ENCODE data around the gene GSTT2.
"Not testable (repeated sequence)": the region's sequence is repeated elsewhere in the genome, so short reads cannot be mapped to it uniquely, and the experiment has no call there.

GSTT2 gene

DNA sequence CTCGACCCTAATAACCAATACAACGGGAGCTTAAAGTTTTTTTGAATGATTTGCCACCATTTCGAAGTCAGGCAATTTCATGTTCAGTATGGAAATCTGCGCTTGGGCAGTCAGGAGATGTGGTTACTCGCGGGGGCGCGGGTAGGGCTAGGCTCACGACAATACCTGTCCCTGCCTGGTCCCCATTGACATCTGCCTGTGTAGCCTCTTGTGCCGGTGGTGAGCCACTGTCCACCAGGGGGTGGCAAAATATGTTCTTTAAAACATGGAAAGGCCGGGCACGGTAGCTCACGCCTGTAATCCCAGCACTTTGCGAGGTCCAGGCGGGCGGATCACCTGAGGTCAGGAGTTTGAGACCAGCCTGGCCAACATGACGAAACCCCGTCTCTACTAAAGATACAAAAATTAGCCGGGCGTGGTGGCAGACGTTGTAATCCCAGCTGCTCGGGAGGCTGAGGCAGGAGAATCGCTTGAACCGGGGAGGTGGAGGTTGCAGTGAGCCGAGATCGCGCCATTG lies 5.0 kb upstream of the GSTT2 start:
- not testable (repeated sequence) for DNase-seq

DNA sequence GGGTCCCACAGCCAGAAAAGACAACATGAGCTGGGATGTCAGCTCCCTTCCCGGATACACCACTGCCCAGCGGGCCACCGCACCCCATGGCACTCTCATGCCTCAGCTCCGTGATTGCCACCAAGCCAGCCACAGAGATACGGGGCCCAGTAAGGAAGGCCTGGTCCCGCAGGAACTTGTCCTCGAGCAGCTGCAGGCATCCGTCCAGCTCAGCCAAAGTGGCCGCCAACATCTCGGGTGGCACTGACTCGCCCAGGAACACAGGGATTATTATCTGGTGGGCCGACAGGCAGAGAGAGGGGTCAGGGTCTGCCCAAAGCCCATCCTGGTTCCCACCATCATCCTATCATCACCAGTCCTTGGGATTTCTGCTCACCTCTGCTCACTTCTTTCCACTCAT lies 2.6 kb upstream of the GSTT2 start:
- DNase-seq, result not testable (repeated sequence)

DNA sequence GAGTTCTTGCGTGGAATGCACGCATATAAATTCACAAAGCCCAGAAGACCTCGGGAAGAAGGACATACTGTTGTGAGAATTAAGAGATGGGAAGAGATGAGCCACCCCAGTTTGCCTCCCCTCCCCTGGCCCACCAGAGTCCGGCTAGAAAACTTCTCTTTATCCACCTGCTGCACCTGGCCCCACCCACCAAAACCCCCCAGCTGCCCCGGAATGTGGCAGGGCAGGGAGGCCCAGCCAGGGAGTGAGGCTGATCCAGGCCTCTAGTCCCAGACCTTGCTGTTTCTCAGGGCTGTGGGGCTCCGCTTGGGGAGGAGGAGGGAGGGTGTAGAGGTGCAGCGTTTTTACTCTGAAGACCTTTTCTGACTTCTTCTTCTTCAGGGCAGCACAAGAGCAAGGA lies 633 bp downstream of the GSTT2 start:
- not testable (repeated sequence) for DNase-seq

DNA sequence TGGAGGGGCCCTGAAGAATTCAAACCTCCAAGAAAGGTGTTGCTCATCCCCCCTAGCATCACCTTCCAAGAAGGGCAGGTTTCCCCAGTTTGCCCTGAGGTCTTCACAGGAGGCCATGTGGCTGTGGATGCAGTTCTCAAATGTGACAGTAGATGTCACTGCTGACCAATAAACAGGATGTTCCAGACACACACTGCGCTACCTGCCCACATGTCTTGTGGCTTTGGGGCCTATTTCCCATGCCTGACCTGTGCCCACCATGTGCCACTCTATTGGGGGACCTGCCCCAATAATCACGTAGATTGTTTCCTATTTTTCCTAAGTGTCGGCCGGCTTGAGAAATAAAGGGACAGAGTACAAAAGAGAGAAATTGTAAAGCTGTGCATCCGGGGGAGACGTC lies 4.5 kb downstream of the GSTT2 start:
- peak; percentile 25 for DNase-seq

DNA sequence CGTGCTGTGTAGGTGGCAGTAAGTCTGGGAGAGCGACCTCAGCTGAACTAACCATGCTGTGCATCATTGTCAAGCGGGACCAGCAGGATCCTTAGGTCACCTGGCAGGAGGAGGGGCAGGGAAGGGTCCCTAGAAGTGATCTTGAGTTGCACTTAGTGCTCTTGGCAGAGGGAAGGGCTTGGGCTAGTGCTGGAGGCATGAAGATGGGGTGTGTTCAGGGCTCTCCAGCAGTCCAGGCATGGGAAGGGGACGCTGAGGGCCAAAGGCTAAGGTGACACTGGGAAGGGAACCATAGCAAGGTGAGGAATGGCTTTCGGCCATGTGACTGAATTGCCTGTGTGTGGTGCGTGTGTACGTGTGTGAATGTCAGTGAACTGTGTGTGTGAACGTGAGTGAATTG lies 6.2 kb downstream of the GSTT2 start:
- not testable (repeated sequence) for DNase-seq

DNA sequence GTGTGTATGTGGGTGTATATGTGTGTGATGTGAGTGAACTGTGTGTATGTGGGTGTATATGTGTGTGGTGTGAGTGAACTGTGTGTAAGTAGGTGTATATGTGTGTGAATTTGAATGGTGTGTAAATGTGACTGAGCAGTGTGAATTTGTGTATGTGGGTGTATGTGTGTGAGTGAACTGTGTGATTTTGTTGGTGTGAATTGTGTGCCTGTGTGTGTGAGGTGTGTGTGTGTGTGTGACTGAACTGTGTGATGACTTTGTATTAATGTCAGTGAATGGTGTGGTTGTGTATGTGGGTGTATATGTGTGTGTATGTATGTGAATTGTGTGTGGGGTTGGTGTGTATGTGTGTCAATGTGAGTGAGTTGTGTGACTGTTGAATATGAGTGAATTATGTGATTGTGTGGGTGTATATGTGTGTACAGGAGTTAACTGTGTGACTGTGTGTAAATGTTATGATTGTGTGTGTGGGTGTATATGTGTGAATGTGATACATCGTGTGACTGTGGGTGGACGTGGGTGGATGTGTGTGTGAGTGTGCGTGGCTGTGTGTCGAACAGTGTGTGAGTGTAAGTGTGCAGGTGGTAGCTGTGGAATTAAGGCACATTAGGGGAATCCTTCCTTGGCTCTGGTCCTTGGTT lies 6.7 kb downstream of the GSTT2 start:
- DNase-seq, result not testable (repeated sequence)

DNA sequence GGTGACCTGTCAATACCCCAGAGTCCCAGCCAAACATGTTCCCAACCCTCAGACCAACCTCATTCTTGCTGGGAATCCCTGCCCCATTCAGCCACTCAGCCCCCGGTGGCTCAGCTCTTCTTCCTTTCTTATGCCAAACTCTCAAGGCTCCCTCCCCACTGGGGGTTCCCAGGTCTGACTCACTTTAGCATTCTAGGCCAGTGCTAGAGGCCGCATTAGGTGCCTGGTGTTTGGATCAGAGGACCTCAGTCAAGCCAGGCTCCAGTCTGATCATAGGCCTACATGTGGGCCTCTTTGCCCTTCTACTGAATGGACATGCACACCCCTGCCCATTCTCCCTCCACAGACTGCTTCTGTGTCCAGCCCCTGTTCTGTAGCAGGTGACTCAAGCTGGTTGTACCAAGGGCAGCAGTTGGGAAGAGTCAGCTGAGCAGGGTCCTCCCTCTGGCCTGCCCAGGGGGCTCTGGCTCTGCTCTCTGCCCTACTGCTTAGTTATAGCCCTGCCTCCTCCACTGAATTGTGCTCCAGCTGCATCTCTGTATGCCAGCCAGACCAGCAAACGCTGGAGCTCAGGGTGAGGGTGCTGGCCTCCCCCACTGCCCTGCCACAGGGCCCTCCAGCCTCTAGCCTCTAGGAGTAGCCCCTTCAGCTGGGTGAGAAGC lies 9.8 kb downstream of the GSTT2 start:
- DNase-seq, result not testable (repeated sequence)

DNA sequence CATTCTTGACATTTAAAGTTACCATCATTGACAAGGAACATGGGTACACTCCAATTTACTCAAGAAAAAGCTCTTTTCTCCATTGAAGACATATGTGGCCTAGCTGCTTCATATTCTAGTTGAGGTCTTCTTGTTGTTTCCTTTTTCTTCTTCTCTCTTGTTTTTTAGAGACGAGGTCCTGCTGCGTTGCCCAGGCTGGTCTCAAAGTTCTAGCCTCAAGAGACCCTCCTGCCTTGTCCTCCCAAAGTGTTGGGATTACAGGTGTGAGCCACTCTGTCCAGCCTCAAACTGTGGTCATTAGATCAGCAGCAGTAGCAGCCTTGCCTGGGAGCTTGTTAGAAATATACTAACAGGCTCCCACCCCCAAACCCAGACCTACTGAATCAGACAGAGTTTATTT lies 13.1 kb downstream of the GSTT2 start:
- DNase-seq, result not testable (repeated sequence)

DNA sequence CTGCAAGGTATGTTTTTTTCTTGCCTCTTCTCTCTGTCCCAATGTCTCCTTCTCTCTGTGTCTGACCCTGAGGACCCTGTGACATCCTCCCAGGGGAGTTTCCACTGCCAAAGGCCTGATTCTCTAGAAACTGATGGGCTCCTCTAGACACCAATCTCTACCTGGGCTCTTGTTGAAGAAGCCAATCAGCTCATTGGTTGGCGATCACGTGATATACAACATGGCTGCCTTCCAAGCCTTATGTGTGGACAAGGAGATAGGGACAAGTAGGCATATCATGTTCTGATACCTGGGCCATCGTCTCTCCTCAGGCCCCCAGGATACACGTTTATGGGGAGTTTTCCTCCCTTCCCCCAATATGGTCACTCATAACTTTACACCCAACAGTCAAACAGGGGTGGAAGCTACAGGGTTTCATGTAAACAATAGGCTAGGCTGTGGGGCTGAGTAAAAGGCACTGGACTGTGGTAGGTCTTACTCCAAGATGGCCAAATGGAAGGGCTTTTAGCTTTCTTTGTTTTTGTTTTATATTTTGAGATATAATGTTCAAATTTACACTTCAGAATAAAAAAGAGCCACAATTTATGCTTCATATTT lies 13.7 kb downstream of the GSTT2 start:
- DNase-seq, result not testable (repeated sequence)

DNA sequence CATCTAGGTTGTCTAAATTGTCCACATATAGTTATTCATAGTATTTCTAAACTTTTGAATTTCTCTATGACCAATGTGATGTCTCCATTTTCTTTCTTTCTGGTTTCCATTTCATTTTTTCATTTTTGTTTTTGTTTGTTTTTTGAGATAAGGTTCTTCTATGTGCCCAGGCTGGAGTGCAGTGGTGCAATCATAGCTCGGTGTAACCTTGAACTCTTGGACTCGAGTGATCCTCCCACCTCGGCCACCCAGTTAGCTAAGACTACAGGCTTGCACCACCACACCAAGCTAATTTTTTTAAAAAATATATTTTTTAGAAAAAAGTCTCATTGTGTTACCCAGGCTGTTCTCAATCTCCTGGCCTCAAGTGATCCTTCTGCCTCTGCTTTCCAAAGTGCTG lies 17.2 kb downstream of the GSTT2 start:
- DNase-seq, result no peak

DNA sequence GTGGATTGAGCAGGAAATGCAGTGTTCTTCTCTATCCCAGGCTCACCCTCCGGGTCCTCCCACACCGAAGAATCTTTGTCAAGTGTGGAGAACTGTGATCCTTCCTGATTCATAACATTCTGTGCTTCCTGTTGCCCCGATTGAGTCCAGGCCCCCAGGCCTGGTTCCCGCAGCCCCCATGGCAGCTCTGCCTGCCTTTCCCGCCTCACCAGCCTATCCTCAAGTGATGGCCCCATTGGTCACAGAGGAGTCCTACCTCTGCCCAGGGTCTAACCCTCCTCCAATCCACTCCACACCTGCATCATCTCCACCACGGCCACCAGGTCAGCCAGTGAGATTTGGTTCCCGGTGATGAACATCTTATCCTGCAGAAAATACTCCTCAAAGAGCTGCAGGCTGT lies 19.8 kb downstream of the GSTT2 start:
- not testable (repeated sequence) for DNase-seq

DNA sequence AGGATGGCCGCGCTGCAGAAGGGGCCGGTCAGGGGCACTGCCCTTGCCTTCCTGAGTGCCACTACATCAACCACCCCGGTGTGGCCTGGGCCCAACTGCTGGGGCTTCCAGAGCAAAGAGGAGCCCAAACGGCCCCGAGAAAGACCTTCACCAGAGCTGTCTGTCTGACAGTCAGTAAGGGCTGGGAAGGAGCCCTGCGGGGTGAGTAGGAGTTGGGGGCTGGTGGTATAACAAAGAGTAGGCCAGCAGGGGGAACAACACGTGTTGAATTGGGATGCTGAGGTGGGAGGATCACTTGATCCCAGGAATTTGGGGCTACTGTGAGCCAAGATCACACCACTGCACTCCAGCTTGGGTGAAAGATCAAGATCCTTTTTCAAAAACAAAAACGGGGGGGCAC lies 21.4 kb downstream of the GSTT2 start:
- DNase-seq, result no peak

DNA sequence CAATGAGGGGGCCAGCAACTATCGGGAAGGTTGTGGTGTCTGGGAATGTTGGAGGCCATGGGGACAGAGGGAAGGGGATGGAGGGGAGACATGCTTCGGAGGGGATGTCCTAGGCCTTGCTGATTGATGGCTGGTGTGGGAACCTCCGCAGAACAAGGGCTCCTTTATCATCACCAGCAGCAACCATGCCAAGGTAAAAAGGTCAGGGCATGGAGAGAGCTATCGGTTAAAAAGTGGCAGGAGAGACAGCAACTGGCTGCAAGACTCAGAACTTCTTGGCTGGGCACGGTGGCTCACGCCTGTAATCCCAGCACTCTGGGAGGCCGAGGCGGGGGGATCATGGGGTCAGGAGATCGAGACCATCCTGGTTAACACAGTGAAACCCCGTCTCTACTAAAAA lies 22.3 kb downstream of the GSTT2 start:
- no peak for DNase-seq

DNA sequence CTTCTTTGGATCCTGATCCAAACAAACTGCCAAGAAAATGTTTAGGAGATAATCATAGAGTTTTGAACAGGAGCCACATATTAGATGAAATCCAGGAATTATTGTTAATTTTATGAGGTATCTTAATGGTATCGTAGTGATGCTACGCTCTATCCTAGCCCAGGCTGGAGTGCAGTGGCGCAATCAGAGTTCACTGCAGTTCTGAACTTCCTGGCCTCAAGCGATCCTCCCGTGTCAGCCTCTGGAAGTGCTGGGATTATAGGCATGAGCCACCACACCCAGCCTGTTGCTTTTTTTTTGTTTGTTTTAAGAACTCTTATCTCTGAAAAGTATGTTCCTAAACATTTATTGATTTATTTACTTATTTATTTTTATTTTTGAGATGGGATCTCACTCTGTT lies 22.9 kb downstream of the GSTT2 start:
- DNase-seq, result no peak

DNA sequence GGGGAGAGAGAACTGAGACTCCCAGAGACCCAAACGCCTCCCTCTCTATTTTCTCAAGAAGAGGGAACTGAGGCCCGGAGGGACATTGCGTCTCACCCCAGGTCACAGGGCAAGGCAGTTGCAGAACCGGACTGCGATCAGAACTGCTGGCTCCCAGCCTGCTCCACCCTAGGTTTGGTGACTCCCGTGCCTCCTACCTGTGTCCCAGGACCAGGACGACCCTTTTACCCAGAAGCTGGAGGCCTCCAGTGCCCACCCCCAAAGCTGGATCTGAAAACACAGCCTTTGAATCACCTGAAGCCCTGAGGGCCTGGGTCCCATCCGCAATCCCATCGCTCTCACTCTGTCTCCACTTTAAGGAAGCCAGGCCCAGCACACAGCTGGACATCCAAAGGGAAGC lies 24.0 kb downstream of the GSTT2 start:
- DNase-seq, result no peak

DNA sequence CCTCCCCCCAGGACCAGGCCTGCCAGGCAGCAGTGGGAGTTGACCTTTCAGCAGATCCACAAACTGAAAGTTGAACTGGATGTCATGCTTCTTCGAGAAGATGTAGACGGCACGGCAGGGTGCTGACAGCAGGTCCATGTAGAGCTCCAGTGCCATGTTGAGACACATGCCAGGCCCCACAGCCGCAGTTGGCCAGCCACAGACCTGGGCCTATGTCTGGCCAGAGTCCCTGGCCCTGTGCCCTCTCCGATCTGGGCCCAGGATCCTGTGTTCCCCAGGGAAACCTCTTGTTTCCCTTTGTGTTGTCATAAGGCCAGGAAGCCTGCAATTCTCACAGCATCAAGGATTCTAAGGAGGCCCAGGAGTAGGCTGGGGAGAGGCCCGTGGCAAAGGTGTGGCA lies 25.3 kb downstream of the GSTT2 start, which contains the start of gene GSTT4:
GSTT4 (minus strand) TSS at position 253 of the 400 bp plus-strand sequence; CDS start at position 156, 97 bp downstream.
- no peak for DNase-seq

DNA sequence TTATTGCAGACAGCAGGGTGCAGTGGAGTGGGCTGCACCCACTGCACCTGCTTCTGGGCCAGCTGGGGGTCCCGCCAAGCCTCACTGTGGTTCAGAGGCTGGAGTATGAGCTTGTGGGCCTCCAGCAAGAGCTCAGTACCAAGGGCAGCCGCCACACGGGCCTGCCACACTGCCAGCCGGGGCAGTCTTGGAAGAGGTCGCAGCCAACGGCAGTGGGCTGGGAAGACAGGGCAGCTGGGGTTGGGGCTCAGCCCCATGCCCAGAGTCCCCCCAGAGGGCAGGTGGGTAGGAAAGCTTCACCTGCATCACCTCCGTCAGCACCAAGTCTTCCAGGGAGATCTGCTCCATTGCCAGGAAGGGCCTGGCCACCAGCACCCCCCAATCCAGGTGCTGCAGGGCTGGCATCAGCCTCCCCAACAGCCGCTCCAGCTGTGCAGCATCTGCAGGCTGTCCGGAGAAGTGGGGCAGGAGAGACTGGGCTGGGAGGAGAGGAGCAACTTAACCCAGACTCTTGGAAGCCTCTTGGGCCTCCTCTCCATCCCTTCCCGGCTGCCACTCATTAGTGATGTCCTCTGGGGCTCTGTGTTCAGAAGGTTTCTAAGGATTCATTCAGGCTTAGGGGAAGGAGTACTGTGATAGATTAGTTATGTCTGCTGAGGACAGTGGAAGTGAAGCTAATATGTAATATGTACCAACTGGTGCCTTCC lies 26.4 kb downstream of the GSTT2 start:
- no peak for DNase-seq

DNA sequence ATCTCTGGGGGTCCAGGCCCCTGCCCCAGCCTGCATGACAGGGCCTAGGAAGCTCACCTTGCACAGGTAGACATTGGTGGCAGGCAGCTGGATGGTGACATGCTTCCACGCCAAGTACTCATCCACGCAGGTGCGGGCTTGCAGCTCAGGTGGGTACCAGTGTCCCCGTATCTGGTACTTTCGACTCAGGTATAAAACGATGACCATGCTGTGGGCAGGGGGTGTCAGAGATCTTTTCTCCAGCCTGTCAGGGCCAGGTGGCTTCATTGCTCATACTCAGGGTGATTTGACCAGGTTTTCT lies 26.9 kb downstream of the GSTT2 start:
- DNase-seq, result no peak

DNA sequence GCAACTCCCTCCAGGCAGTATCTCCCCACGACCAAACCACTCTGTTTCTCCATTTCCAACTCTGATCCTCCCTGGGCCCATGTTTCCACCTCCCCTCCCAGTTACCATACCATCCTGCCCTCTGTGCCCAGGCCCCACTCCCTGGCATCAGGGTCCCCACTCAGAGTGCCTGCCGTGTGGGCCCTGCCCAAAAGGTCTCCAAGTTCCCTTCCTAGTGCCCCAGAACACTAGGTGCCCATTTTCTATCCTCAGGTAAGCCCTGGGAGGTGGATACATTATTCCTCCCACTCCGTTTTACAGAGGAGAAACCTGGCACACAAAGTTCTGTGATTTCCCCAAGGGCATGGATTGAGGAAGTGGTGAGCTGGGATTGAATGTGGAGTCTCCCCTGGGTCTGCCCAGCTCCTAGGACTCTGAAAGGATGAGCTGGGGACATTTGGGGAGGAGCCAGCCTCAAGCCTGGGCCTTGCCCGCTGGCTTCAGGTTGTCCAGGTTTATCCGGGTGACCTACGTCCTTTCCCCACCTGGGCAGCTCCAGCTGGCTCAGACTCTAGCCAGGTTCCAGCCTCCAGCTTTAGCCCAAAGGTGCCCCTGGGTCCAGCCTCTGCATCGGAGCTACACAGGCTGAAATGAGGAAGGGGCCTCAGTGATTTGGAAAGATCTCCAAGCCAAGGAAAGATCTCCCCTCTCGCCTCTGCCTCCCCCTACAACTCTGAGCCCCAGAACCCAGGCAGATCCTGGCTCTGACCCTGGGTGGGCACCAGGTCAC lies 27.5 kb downstream of the GSTT2 start:
- DNase-seq, result no peak

DNA sequence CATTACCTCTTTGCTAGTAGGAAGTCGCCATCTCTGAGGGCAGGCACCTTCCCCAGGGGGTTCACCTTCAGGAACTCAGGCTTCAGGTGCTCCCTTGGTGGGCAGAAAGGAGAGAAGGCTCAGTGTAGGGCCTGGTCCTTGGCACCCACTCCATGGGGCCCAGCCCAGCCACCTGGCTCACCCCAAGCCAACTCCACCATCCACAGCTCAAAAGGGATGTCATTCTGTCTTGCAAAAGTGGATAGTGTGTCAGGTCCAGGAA lies 28.0 kb downstream of the GSTT2 start:
- DNase-seq, result no peak

DNA sequence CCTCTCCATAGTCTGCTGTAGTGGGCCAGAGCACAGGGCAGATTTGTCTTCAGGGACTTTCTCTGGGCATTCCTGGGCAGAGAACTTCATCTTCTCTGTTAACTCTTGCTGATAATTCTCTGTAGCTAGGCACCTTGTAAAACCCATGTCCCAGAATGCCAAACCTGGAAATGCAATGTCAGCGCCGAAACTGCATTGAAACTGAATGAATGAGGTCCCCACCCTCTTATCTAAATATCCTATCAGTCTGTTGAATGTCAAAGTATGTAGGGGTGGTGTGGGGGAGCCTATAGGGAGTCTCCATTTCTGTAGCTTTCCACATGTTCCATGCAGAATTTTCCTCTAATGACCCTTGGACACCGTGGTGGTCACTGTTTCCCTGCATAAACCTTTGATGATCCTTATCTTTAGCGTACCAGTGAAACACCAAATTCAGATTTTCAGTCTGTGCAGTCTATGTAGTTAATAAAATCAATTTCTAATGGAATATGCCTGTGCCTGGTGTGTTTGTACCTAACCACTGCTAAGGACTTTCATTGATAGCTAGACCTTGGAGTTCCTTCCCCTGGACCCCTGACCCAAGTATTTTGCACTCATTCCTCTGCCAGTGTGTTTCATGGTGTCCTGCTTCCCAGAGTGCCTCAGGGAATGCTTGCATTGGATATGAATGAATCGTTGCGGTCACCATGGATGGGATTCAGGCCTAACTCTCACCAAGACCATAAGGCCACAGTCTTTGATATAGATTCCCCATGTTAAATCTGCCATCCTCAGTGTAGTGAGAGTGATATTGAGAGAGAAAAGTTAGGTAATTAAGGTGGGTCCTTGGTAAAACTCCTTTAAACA lies 28.7 kb downstream of the GSTT2 start:
- no peak for DNase-seq
